Measurements from ENCODE around the gene KANK2. TPM values are rescaled to one million over a fixed set of nuclear protein-coding genes. Genes with fewer than 3 reads are reported as not detected.

KANK2 gene
- total and polyA plus RNA-seq, 2 experiments from 2014 or later: 15.9 to 65.4 TPM

DNA sequence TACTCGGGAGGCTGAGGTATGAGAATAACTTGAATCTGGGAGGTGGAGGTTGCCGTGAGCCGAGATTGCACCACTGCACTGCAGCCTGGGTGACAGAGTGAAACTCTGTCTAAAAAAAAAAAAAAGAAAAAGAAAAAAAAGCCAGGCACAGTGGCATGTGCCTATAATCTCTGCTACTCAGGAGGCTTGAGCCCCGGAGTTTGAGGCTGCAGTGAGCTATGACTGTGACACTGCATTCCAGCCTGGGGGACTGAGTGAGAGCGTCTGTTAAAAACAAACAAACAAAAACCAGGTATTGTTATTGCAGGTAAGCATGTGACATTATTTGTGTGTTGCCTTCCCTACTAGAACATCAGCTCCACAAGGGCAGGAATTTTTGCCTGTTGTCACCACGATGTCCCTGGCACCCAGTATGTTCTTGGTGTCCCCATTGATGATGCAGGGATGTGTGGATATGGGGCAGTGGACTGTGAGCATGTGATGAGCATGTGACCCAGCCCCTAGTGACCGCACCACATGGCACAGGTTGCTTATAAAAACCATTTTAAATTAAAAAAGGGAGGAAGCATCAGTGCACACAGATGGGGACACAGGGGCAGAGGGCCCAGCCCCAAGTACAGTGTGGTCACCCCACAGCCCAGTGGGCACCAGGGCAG is 1.6 kb upstream of the KANK2 start:
- H3K9me3 Mint-ChIP-seq: no peaks in the 10 kb centered on the region
- Histone ChIP-seq H2AFZ (no peak overlapping the region), H3K4me1 (ENCODE audit: insufficient read depth) (peaks cover 8% of the 10 kb centered on the region; the same call in 1 of the 2 replicates)

More for the DNA sequence above, 1.6 kb upstream of the KANK2 start:
- H3F3A ChIP-seq (replicated peaks; ENCODE audit: low read depth): peaks cover 29% of the 10 kb centered on the region
- no peaks in the 10 kb centered on the region for H3K79me2 ChIP-seq (replicated peaks; ENCODE audit: insufficient read depth)
- no peaks in the 10 kb centered on the region for H4K20me1 ChIP-seq (replicated peaks; ENCODE audit: insufficient read depth)
- no peaks in the 10 kb centered on the region for H3K9me2 ChIP-seq (ENCODE audit: insufficient read depth)
- H3K4me3 ChIP-seq: no peak overlapping the region
- Mint-ChIP-seq H3K27me3 (ENCODE audit: insufficient read depth, low read depth, poor library complexity) (peaks cover 9% of the 10 kb centered on the region), H3K4me3 (peak overlapping the region; percentile 27; the same call in 2 of the 3 replicates), H3K27ac (peak overlapping the region; percentile 40; the same call in 1 of the 2 replicates), H3K4me1 (peaks cover 7% of the 10 kb centered on the region), H3K36me3 (ENCODE audit: low read depth) (peaks cover 11% of the 10 kb centered on the region; the same call in 2 of the 3 replicates)
- no peaks in the 10 kb centered on the region for H3K27me3 ChIP-seq (ENCODE audit: insufficient read depth)
- DNase-seq (ENCODE audit: low spot score): no peak
- peak overlapping the region; percentile 68; the same call in 1 of the 2 replicates for H3K27ac ChIP-seq (ENCODE audit: low read depth)
- no peak for ATAC-seq
- H3K36me3 ChIP-seq (ENCODE audit: insufficient read depth): no peaks in the 10 kb centered on the region
- no peak for TF ChIP-seq JUNB (IDR thresholded peaks at IDR 0.05; ENCODE audit: unreplicated experiment)
- no peak for TF ChIP-seq POLR2AphosphoS5 (IDR thresholded peaks at IDR 0.05; ENCODE audit: low read depth)
- TF ChIP-seq, protein P1, sequence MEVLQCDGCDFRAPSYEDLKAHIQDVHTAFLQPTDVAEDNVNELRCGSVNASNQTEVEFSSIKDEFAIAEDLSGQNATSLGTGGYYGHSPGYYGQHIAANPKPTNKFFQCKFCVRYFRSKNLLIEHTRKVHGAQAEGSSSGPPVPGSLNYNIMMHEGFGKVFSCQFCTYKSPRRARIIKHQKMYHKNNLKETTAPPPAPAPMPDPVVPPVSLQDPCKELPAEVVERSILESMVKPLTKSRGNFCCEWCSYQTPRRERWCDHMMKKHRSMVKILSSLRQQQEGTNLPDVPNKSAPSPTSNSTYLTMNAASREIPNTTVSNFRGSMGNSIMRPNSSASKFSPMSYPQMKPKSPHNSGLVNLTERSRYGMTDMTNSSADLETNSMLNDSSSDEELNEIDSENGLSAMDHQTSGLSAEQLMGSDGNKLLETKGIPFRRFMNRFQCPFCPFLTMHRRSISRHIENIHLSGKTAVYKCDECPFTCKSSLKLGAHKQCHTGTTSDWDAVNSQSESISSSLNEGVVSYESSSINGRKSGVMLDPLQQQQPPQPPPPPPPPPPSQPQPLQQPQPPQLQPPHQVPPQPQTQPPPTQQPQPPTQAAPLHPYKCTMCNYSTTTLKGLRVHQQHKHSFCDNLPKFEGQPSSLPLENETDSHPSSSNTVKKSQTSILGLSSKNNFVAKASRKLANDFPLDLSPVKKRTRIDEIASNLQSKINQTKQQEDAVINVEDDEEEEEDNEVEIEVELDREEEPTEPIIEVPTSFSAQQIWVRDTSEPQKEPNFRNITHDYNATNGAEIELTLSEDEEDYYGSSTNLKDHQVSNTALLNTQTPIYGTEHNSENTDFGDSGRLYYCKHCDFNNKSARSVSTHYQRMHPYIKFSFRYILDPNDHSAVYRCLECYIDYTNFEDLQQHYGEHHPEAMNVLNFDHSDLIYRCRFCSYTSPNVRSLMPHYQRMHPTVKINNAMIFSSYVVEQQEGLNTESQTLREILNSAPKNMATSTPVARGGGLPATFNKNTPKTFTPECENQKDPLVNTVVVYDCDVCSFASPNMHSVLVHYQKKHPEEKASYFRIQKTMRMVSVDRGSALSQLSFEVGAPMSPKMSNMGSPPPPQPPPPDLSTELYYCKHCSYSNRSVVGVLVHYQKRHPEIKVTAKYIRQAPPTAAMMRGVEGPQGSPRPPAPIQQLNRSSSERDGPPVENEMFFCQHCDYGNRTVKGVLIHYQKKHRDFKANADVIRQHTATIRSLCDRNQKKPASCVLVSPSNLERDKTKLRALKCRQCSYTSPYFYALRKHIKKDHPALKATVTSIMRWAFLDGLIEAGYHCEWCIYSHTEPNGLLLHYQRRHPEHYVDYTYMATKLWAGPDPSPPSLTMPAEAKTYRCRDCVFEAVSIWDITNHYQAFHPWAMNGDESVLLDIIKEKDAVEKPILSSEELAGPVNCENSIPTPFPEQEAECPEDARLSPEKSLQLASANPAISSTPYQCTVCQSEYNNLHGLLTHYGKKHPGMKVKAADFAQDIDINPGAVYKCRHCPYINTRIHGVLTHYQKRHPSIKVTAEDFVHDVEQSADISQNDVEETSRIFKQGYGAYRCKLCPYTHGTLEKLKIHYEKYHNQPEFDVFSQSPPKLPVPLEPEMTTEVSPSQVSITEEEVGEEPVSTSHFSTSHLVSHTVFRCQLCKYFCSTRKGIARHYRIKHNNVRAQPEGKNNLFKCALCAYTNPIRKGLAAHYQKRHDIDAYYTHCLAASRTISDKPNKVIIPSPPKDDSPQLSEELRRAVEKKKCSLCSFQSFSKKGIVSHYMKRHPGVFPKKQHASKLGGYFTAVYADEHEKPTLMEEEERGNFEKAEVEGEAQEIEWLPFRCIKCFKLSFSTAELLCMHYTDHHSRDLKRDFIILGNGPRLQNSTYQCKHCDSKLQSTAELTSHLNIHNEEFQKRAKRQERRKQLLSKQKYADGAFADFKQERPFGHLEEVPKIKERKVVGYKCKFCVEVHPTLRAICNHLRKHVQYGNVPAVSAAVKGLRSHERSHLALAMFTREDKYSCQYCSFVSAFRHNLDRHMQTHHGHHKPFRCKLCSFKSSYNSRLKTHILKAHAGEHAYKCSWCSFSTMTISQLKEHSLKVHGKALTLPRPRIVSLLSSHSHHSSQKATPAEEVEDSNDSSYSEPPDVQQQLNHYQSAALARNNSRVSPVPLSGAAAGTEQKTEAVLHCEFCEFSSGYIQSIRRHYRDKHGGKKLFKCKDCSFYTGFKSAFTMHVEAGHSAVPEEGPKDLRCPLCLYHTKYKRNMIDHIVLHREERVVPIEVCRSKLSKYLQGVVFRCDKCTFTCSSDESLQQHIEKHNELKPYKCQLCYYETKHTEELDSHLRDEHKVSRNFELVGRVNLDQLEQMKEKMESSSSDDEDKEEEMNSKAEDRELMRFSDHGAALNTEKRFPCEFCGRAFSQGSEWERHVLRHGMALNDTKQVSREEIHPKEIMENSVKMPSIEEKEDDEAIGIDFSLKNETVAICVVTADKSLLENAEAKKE (CRISPR knock-in tag; IDR thresholded peaks at IDR 0.05): no peak
- no peak for TF ChIP-seq EZH2 (IDR thresholded peaks at IDR 0.05; ENCODE audit: low read depth, unreplicated experiment)
- TF ChIP-seq, protein P2, sequence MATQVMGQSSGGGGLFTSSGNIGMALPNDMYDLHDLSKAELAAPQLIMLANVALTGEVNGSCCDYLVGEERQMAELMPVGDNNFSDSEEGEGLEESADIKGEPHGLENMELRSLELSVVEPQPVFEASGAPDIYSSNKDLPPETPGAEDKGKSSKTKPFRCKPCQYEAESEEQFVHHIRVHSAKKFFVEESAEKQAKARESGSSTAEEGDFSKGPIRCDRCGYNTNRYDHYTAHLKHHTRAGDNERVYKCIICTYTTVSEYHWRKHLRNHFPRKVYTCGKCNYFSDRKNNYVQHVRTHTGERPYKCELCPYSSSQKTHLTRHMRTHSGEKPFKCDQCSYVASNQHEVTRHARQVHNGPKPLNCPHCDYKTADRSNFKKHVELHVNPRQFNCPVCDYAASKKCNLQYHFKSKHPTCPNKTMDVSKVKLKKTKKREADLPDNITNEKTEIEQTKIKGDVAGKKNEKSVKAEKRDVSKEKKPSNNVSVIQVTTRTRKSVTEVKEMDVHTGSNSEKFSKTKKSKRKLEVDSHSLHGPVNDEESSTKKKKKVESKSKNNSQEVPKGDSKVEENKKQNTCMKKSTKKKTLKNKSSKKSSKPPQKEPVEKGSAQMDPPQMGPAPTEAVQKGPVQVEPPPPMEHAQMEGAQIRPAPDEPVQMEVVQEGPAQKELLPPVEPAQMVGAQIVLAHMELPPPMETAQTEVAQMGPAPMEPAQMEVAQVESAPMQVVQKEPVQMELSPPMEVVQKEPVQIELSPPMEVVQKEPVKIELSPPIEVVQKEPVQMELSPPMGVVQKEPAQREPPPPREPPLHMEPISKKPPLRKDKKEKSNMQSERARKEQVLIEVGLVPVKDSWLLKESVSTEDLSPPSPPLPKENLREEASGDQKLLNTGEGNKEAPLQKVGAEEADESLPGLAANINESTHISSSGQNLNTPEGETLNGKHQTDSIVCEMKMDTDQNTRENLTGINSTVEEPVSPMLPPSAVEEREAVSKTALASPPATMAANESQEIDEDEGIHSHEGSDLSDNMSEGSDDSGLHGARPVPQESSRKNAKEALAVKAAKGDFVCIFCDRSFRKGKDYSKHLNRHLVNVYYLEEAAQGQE (IDR thresholded peaks at IDR 0.05; ENCODE audit: unreplicated experiment): no peak
- TF ChIP-seq, protein P3, sequence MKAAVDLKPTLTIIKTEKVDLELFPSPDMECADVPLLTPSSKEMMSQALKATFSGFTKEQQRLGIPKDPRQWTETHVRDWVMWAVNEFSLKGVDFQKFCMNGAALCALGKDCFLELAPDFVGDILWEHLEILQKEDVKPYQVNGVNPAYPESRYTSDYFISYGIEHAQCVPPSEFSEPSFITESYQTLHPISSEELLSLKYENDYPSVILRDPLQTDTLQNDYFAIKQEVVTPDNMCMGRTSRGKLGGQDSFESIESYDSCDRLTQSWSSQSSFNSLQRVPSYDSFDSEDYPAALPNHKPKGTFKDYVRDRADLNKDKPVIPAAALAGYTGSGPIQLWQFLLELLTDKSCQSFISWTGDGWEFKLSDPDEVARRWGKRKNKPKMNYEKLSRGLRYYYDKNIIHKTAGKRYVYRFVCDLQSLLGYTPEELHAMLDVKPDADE (IDR thresholded peaks at IDR 0.05): no peak
- TF ChIP-seq STAT1 (IDR thresholded peaks at IDR 0.05; ENCODE audit: unreplicated experiment): no peak
- TF ChIP-seq ZNF331 (CRISPR knock-in tag; IDR thresholded peaks at IDR 0.05; ENCODE audit: low read depth): no peak
- TF ChIP-seq NANOG (IDR thresholded peaks at IDR 0.05; ENCODE audit: borderline replicate concordance): no peak
- no peak for TF ChIP-seq ZNF114 (CRISPR knock-in tag; IDR thresholded peaks at IDR 0.05)
- TF ChIP-seq EZH2phosphoT487 (IDR thresholded peaks at IDR 0.05; ENCODE audit: unreplicated experiment): no peak
- no peak overlapping the region for H3K4me2 ChIP-seq

Measured in GM23338 (cell line).